Neural crest cell (in vitro differentiated cells): ENCODE measurements around the gene MTAP. TPM values are rescaled to one million over a fixed set of nuclear protein-coding genes. Genes with fewer than 3 reads are reported as not detected.

Experiments used
- DNase-seq: peaks from one replicate; pipeline ENCODE4 v3.0.0; 2021; ENCODE audit warnings: low read depth, mixed read lengths, low spot score
- H3K27ac Mint-ChIP-seq: one replicate; pipeline ENCODE4 v1.8.0; 2021; ENCODE audit warnings: mild to moderate bottlenecking, mixed read lengths; ENCODE audit not compliant: unreplicated experiment
- H3K27me3 Mint-ChIP-seq: 2 replicates; pipeline ENCODE4 v1.8.0; 2021; ENCODE audit warnings: low read depth, mild to moderate bottlenecking, mixed read lengths
- H3K36me3 Mint-ChIP-seq: 2 replicates; pipeline ENCODE4 v1.8.0; 2021; ENCODE audit warnings: low read depth, mild to moderate bottlenecking, mixed read lengths
- H3K4me1 Mint-ChIP-seq: 2 replicates; pipeline ENCODE4 v1.8.0; 2021; ENCODE audit warnings: mixed read lengths
- H3K4me3 Mint-ChIP-seq: one replicate; pipeline ENCODE4 v1.8.0; 2021; ENCODE audit warnings: mild to moderate bottlenecking, mixed read lengths
- H3K9me3 Mint-ChIP-seq: 2 replicates; pipeline ENCODE4 v1.8.0; 2021; ENCODE audit warnings: mixed read lengths
- total RNA-seq: library from RNA; stranded (reverse); gene quantifications from 2 replicates; pipeline ENCODE4 v1.2.1, GENCODE V29; 2021
- TF ChIP-seq, protein P1 (sequence below): fragments of 200-600 bp; sonication (generic); conservative IDR thresholded peaks from 2 replicates; pipeline ENCODE4 v1.5.0; 2021; ENCODE audit warnings: antibody characterized with exemption, mild to moderate bottlenecking

Gene MTAP
- total RNA-seq, 1 donor from 2014 or later = 90.1 TPM

DNA sequence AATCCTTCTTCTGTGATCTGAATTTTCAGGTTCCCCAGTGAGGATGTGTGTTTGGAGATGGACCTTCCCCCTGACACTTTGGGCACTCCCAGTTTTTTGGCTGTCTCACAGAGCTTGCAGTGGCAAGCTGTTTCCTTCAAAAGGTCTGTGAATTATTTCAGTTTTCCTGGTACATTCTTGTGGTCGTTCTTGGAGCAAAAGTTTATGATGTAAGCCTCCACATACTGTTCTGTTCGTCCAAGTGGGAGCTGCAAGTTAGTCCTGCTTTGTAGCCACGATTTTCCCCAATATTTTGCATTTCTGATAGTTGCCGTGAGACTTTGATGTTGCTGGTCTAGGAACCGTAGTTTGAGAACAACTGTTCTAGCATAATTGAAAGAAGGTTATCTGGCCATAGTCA is 88.3 kb downstream of the MTAP start:
- no peaks in the 10 kb centered on the region for H3K27me3 Mint-ChIP-seq
- no peak overlapping the region for H3K27ac Mint-ChIP-seq
- H3K4me1 Mint-ChIP-seq = no peaks in the 10 kb centered on the region
- no peak for DNase-seq
- TF ChIP-seq, protein P1, sequence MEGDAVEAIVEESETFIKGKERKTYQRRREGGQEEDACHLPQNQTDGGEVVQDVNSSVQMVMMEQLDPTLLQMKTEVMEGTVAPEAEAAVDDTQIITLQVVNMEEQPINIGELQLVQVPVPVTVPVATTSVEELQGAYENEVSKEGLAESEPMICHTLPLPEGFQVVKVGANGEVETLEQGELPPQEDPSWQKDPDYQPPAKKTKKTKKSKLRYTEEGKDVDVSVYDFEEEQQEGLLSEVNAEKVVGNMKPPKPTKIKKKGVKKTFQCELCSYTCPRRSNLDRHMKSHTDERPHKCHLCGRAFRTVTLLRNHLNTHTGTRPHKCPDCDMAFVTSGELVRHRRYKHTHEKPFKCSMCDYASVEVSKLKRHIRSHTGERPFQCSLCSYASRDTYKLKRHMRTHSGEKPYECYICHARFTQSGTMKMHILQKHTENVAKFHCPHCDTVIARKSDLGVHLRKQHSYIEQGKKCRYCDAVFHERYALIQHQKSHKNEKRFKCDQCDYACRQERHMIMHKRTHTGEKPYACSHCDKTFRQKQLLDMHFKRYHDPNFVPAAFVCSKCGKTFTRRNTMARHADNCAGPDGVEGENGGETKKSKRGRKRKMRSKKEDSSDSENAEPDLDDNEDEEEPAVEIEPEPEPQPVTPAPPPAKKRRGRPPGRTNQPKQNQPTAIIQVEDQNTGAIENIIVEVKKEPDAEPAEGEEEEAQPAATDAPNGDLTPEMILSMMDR = no peak
- peaks cover 50% of the 10 kb centered on the region for H3K9me3 Mint-ChIP-seq
- peaks cover 91% of the 10 kb centered on the region for H3K36me3 Mint-ChIP-seq
- H3K4me3 Mint-ChIP-seq = peak overlapping the region; percentile 10

DNA sequence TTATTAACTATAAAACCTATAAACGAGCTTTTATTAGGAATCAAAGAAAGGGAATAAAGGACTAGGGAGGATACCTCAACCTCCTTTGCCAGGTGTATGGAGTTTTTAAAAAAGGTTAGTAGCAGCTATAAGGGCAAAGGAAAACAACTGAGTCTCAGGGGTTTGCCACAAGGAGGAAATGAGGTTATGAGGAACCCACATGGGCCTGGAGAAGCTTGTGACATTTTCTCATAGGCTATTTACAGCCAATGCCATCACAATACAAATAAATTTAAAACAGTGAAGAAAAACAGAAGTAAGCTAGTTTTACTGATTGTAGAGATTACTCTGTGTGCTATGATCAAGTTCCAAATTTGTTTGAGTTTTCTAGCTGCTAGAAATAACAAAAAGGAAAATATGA is 99.1 kb downstream of the MTAP start:
- no peaks in the 10 kb centered on the region for H3K4me1 Mint-ChIP-seq

DNA sequence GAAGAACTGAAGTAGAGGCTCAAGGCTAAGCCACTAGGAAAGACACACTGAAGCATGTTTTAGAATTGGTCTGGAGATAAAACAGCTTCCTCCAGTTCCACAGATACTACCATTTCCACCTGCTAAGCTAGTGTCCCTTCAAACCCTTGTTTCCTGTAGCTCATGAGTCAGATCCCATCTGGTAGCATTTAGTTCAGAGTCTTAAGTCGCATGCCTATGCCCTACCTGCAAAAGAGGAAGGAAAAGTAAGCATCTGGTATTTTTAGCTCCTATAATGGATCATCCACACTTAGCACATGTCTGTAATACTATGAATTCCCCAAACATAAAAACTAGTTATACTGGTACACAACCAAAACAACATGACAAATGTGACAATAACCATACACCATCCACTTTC is 99.7 kb downstream of the MTAP start:
- H3K4me1 Mint-ChIP-seq = no peaks in the 10 kb centered on the region
- TF ChIP-seq, protein P1 = no peak
- peaks cover 36% of the 10 kb centered on the region for H3K9me3 Mint-ChIP-seq
- H3K36me3 Mint-ChIP-seq = peaks cover 76% of the 10 kb centered on the region
- no peak overlapping the region for H3K27ac Mint-ChIP-seq
- DNase-seq = no peak
- no peaks in the 10 kb centered on the region for H3K27me3 Mint-ChIP-seq
- H3K4me3 Mint-ChIP-seq = no peak overlapping the region

More for the DNA sequence above, 99.1 kb downstream of the MTAP start:
- TF ChIP-seq, protein P1 = no peak
- Mint-ChIP-seq H3K27me3 (no peaks in the 10 kb centered on the region), H3K27ac (no peak overlapping the region), H3K36me3 (peaks cover 77% of the 10 kb centered on the region), H3K4me3 (no peak overlapping the region), H3K9me3 (peaks cover 33% of the 10 kb centered on the region)
- DNase-seq = no peak

DNA sequence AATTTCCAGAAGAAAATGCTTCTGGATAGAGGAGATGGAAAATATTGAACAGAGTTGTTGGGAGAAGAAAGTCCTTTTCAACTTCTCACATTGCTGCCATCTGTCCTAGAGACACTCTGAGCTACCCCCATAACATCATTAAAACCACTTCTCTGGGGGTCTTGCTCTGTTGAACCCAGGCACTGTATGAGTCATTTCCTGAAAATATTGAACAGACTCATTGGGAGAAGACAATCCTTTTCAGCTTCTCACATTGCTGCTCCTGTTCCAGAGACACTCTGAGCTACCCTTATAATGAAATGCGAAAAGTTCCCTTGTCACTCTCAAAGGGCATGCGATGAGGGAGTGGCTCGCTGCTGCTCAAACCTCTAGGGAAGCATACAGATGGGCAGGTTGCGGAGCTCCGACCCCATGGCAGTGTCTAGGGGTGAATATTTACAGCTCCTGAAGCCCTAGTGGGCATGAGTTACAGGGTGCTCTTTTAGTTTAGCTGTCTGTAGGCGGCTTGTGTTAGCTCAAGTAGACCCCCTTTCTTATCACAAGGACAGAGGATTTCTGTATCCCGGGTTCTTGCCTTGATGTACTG is 101.0 kb downstream of the MTAP start:
- Mint-ChIP-seq H3K9me3 (peaks cover 33% of the 10 kb centered on the region), H3K36me3 (peaks cover 75% of the 10 kb centered on the region), H3K27ac (no peak overlapping the region), H3K4me1 (no peaks in the 10 kb centered on the region), H3K4me3 (no peak overlapping the region), H3K27me3 (no peaks in the 10 kb centered on the region)
- no peak for DNase-seq
- TF ChIP-seq, protein P1 = no peak

- Mint-ChIP-seq H3K36me3 (peaks cover 72% of the 10 kb centered on the region), H3K9me3 (peaks cover 37% of the 10 kb centered on the region), H3K4me1 (no peaks in the 10 kb centered on the region), H3K4me3 (no peak overlapping the region), H3K27ac (no peak overlapping the region), H3K27me3 (no peaks in the 10 kb centered on the region)
- DNase-seq = no peak
- TF ChIP-seq, protein P1 = no peak
Measured at GRCh38 chr9:21904371-21904770, 101.9 kb downstream of the MTAP start.
